ENCODE results near the gene SLC22A5.

The SLC22A5 gene

GRCh38 chr5:132358775-132359174 lies 10.7 kb upstream of the SLC22A5 start:
- no peaks in the 10 kb centered on the region for H3K9me2 ChIP-seq (replicated peaks; ENCODE audit: insufficient read depth, low read length)
- DNase-seq: no peak
- H3K4me2 ChIP-seq (ENCODE audit: low read depth, low read length): no peak overlapping the region
- no peaks in the 10 kb centered on the region for H3K79me2 ChIP-seq (ENCODE audit: low read length)
- no peaks in the 10 kb centered on the region for H3K27me3 ChIP-seq (replicated peaks; ENCODE audit: insufficient read depth, low read length)
- no peak overlapping the region for H2AFZ ChIP-seq (ENCODE audit: low read length)
- H3K36me3 ChIP-seq (replicated peaks; ENCODE audit: insufficient read depth, low read length): no peaks in the 10 kb centered on the region
- no peaks in the 10 kb centered on the region for H4K20me1 ChIP-seq (ENCODE audit: insufficient read depth, low read length)
- H3K27ac ChIP-seq (ENCODE audit: low read length): no peak overlapping the region
- H3K9me3 ChIP-seq (replicated peaks; ENCODE audit: insufficient read depth, low read length): no peaks in the 10 kb centered on the region
- H3K9ac ChIP-seq (ENCODE audit: low read length): no peak overlapping the region
- H3K4me3 ChIP-seq (ENCODE audit: low read length): no peak overlapping the region
- H3F3A ChIP-seq (ENCODE audit: insufficient read depth, low read length): no peaks in the 10 kb centered on the region
- no peak for TF ChIP-seq EZH2 (optimal IDR thresholded peaks at IDR 0.05; ENCODE audit: low read depth, low read length)
- no peak for TF ChIP-seq CTCF (IDR thresholded peaks at IDR 0.05; ENCODE audit: low read length)
- H3K4me1 ChIP-seq (ENCODE audit: low read length): no peaks in the 10 kb centered on the region

DNA sequence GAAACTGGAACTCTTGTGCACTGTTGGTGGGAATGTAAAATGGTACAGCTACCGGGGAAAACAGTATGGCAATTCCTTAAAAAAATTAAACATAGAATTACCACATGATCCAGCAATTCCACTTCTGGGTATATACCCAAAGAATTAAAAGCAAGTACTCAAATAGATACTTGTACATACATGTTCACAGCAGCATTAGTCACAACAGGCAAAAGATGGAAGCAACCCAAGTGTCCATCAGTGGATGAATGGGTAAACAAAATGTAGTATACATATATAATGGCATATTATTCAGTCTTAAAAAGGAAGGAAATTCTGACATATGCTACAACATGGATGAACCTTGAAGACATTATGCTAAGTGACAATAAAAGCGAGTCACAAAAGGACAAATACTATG lies 7.4 kb upstream of the SLC22A5 start:
- Histone ChIP-seq H2AFZ (ENCODE audit: low read length) (no peak overlapping the region), H3K27ac (ENCODE audit: low read length) (no peak overlapping the region), H4K20me1 (ENCODE audit: insufficient read depth, low read length) (no peaks in the 10 kb centered on the region), H3K4me1 (ENCODE audit: low read length) (no peaks in the 10 kb centered on the region), H3K36me3 (replicated peaks; ENCODE audit: insufficient read depth, low read length) (no peaks in the 10 kb centered on the region), H3K27me3 (replicated peaks; ENCODE audit: insufficient read depth, low read length) (no peaks in the 10 kb centered on the region), H3K79me2 (ENCODE audit: low read length) (no peaks in the 10 kb centered on the region), H3F3A (ENCODE audit: insufficient read depth, low read length) (no peaks in the 10 kb centered on the region), H3K9me3 (replicated peaks; ENCODE audit: insufficient read depth, low read length) (no peaks in the 10 kb centered on the region), H3K4me2 (ENCODE audit: low read depth, low read length) (no peak overlapping the region), H3K9ac (ENCODE audit: low read length) (no peak overlapping the region), H3K9me2 (replicated peaks; ENCODE audit: insufficient read depth, low read length) (no peaks in the 10 kb centered on the region), H3K4me3 (ENCODE audit: low read length) (no peak overlapping the region)
- TF ChIP-seq EZH2 (optimal IDR thresholded peaks at IDR 0.05; ENCODE audit: low read depth, low read length) (no peak), EZH2phosphoT487 (IDR thresholded peaks at IDR 0.05; ENCODE audit: low read length) (no peak), CTCF (IDR thresholded peaks at IDR 0.05; ENCODE audit: low read length) (no peak)
- DNase-seq: no peak

- TF ChIP-seq EZH2 (optimal IDR thresholded peaks at IDR 0.05; ENCODE audit: low read depth, low read length) (no peak), CTCF (IDR thresholded peaks at IDR 0.05; ENCODE audit: low read length) (no peak), EZH2phosphoT487 (IDR thresholded peaks at IDR 0.05; ENCODE audit: low read length) (no peak)
- H3K27ac ChIP-seq (ENCODE audit: low read length): no peak overlapping the region
- H3K4me1 ChIP-seq (ENCODE audit: low read length): no peaks in the 10 kb centered on the region
- no peaks in the 10 kb centered on the region for H3K79me2 ChIP-seq (ENCODE audit: low read length)
- H3F3A ChIP-seq (ENCODE audit: insufficient read depth, low read length): no peaks in the 10 kb centered on the region
- H4K20me1 ChIP-seq (ENCODE audit: insufficient read depth, low read length): no peaks in the 10 kb centered on the region
- no peak for DNase-seq
- H3K27me3 ChIP-seq (replicated peaks; ENCODE audit: insufficient read depth, low read length): no peaks in the 10 kb centered on the region
- no peaks in the 10 kb centered on the region for H3K36me3 ChIP-seq (replicated peaks; ENCODE audit: insufficient read depth, low read length)
- no peak overlapping the region for H3K9ac ChIP-seq (ENCODE audit: low read length)
- H3K4me2 ChIP-seq (ENCODE audit: low read depth, low read length): no peak overlapping the region
- no peak overlapping the region for H3K4me3 ChIP-seq (ENCODE audit: low read length)
- H2AFZ ChIP-seq (ENCODE audit: low read length): no peak overlapping the region
- H3K9me2 ChIP-seq (replicated peaks; ENCODE audit: insufficient read depth, low read length): no peaks in the 10 kb centered on the region
- H3K9me3 ChIP-seq (replicated peaks; ENCODE audit: insufficient read depth, low read length): no peaks in the 10 kb centered on the region
Observed at GRCh38 chr5:132363431-132364112, 5.9 kb upstream of the SLC22A5 start.

Measured in MM.1S (cell line).